K562 (cell line): Measurements from ENCODE around the gene DNMT1. TPM values are rescaled to one million over a fixed set of nuclear protein-coding genes. Genes with fewer than 3 reads are reported as not detected.

ENCODE experiments used
- ATAC-seq: fragments of 200-7000 bp; cut with Tn5 transposase; 3 replicates; pipeline ENCODE4 v1.9.1; 2020; ENCODE audit warnings: moderate library complexity
- BruUV-seq: library from RNA; stranded (reverse); fragments of 400-500 nt; replicated peaks from 2 replicates; lab custom pipeline; 2021; lab: Mats Ljungman, UMichigan
- CTCF ChIA-PET: fragments of 300-600 bp; formaldehyde crosslinking; extraction: SDS; loops from one replicate; lab custom pipeline; 2021; ENCODE audit warnings: low intra/inter-chr PET ratio; lab: Yijun Ruan, JAX
- POLR2A ChIA-PET: fragments of 300-600, 350-650 bp; sonication (Branson Sonifier 250); formaldehyde crosslinking; extraction: SDS; loops from one replicate; lab custom pipeline; 2021; ENCODE audit warnings: antibody characterized with exemption, inconsistent platforms; lab: Yijun Ruan, JAX
- DNase-seq, 4 experiments: peaks; one replicate each; pipeline versions ENCODE4 v3.0.0 to v3.0.0-alpha.2; 2011 to 2018; ENCODE audit warnings: low spot score in 3 of 4, mixed read lengths in 3 of 4; ENCODE audit errors: extremely low read depth in 1 of 4
- FAIRE-seq: peaks from 2 replicates; lab custom pipeline; 2011; peaks lifted over from hg19 to GRCh38; lab: Jason Lieb, UNC
- H2AFZ ChIP-seq: 2 replicates; pipeline ENCODE4 v1.6.0; 2011; ENCODE audit warnings: low read depth, low read length, control low read depth, inconsistent platforms
- H3K27ac ChIP-seq: fragments of 200-600 bp; 3 replicates; pipeline ENCODE4 v1.8.0; 2011; ENCODE audit warnings: low read depth, mild to moderate bottlenecking, control low read depth, inconsistent platforms, low read length, moderate library complexity, mixed read lengths; ENCODE audit errors: extremely low read depth
- H3K27me3 ChIP-seq, 2 experiments: fragments of 300-600 bp in 1 of 2; 2 replicates in 1 of 2; 3 replicates in 1 of 2; pipeline versions ENCODE4 v1.6.0 to v1.8.0; 2011; ENCODE audit warnings: inconsistent platforms in 2 of 2, low read length in 2 of 2, mild to moderate bottlenecking in 1 of 2, mixed read lengths in 1 of 2, moderate library complexity in 1 of 2; ENCODE audit not compliant: control insufficient read depth in 2 of 2, insufficient read depth in 2 of 2
- H3K36me3 ChIP-seq: fragments of 300-600 bp; 3 replicates; pipeline ENCODE4 v1.8.0; 2011; ENCODE audit warnings: mild to moderate bottlenecking, low read length, inconsistent platforms; ENCODE audit not compliant: control insufficient read depth, insufficient read depth
- H3K4me1 ChIP-seq, 2 experiments: fragments of 200-600 bp in 1 of 2; replicated peaks in 1 of 2; 2 replicates in 1 of 2; 3 replicates in 1 of 2; pipeline versions ENCODE4 v1.5.1 to v1.8.0; 2011; ENCODE audit warnings: inconsistent platforms in 2 of 2, low read length in 2 of 2, mild to moderate bottlenecking in 1 of 2, mixed read lengths in 1 of 2, moderate library complexity in 1 of 2; ENCODE audit not compliant: control insufficient read depth in 2 of 2, insufficient read depth in 2 of 2
- H3K4me2 ChIP-seq: 2 replicates; pipeline ENCODE4 v1.6.1; 2011; ENCODE audit warnings: low read length, control low read depth, inconsistent platforms, mixed read lengths; ENCODE audit not compliant: insufficient read depth
- H3K4me3 ChIP-seq: fragments of 200-600 bp; sonication (generic), shearing (Covaris generic); 2 replicates; pipeline ENCODE4 v1.5.1; 2016; ENCODE audit warnings: control low read depth, inconsistent platforms
- H3K79me2 ChIP-seq: fragments of 200-600 bp; 3 replicates; pipeline ENCODE4 v1.8.0; 2011; ENCODE audit warnings: low read length, inconsistent platforms; ENCODE audit not compliant: control insufficient read depth, insufficient read depth
- H3K9ac ChIP-seq, 2 experiments: 2 replicates each; pipeline versions ENCODE4 v1.6.0 to v1.6.1; 2011; ENCODE audit warnings: low read depth in 2 of 2, low read length in 2 of 2, control low read depth in 1 of 2, inconsistent platforms in 1 of 2, mild to moderate bottlenecking in 1 of 2, mixed read lengths in 1 of 2; ENCODE audit not compliant: insufficient read depth in 1 of 2
- H3K9me1 ChIP-seq: one replicate; pipeline ENCODE4 v1.6.0; 2011; ENCODE audit warnings: inconsistent platforms, mild to moderate bottlenecking, low read length, moderate library complexity; ENCODE audit not compliant: control insufficient read depth, insufficient read depth
- H3K9me3 ChIP-seq: replicated peaks from 2 replicates; pipeline ENCODE4 v1.5.1; 2011; ENCODE audit warnings: low read depth, low read length, inconsistent platforms; ENCODE audit not compliant: control insufficient read depth, insufficient read depth
- H4K20me1 ChIP-seq: replicated peaks from 2 replicates; pipeline ENCODE4 v1.6.1; 2011; ENCODE audit warnings: low read length, inconsistent platforms, mixed read lengths; ENCODE audit not compliant: control insufficient read depth, insufficient read depth
- BDP1 ChIP-seq: IDR thresholded peaks from 3 replicates; pipeline ENCODE4 v1.6.1; 2011; ENCODE audit not compliant: insufficient read length, insufficient read depth
- BHLHE40 ChIP-seq: IDR thresholded peaks from 2 replicates; pipeline ENCODE4 v1.6.1; 2011; ENCODE audit warnings: low read length, improper control_type of control experiment
- CSDE1 ChIP-seq, 2 experiments: fragments of 450-650 bp; IDR thresholded peaks; 2 replicates each; pipeline ENCODE4 v1.6.1; 2016; ENCODE audit warnings: mild to moderate bottlenecking in 1 of 2
- HOXB6 ChIP-seq: fragments of 250-450 bp; sonication (Bioruptor Pico); IDR thresholded peaks from 2 replicates; pipeline ENCODE4 v1.5.1; 2022; ENCODE audit warnings: mild to moderate bottlenecking, borderline replicate concordance
- MXI1 ChIP-seq: IDR thresholded peaks from 2 replicates; pipeline ENCODE4 v1.6.1; 2011; ENCODE audit warnings: low read depth, mild to moderate bottlenecking, improper control_type of control experiment, low read length
- NR2C1 ChIP-seq, 2 experiments: fragments of 450-650 bp; IDR thresholded peaks; 2 replicates each; pipeline ENCODE4 v1.6.1; 2017; ENCODE audit warnings: mild to moderate bottlenecking in 2 of 2, antibody characterized with exemption in 1 of 2, inconsistent platforms in 1 of 2, missing compliant biosample characterization in 1 of 2, missing genetic modification characterization in 1 of 2
- PHB ChIP-seq: fragments of 250-450 bp; sonication (Bioruptor Pico); IDR thresholded peaks from 2 replicates; pipeline ENCODE4 v1.5.0; 2021
- PHF20 ChIP-seq: fragments of 450-650 bp; IDR thresholded peaks from 2 replicates; pipeline ENCODE4 v1.6.1; 2018; ENCODE audit not compliant: partially characterized antibody
- WGBS: fragments of 100-300 bp; shearing (Covaris generic); methylation state at CpG from one replicate; pipeline ENCODE4 v1.1.6; 2016; ENCODE audit warnings: low coverage, mixed read lengths; ENCODE audit not compliant: insufficient coverage; ENCODE audit errors: missing lambda C conversion rate; 5-methylcytosine and 5-hydroxymethylcytosine counted together
- in situ Hi-C: fragments of 300-500 bp; cut with MboI; formaldehyde crosslinking; loops from 4 replicates; pipeline ENCODE4 v1.15.0; 2018; ENCODE audit warnings: inconsistent platforms, mixed read lengths
- intact Hi-C: fragments of 100-400 bp; cut with micrococcal nuclease; formaldehyde crosslinking; loops from 2 replicates; pipeline ENCODE4 v1.14.2; 2022
- polyA plus RNA-seq, 8 experiments: library from polyadenylated mRNA; depleted of rRNA in 4 of 8; stranded (reverse) in 5 of 8; unstranded in 3 of 8; fragments of >200 nt; fragmentation: Nextera tagmentation in 2 of 8; fragmentation: Illumina TruSeq in 1 of 8; extraction: Ambion mirVana in 2 of 8; extraction: Trizol in 1 of 8; gene quantifications; 2 replicates each; pipeline versions ENCODE4 v1.2.1 to v1.2.3, GENCODE V29; 2011 to 2014; ENCODE audit warnings: inconsistent platforms in 1 of 8, missing spikeins in 1 of 8
- total RNA-seq, 7 experiments: library from RNA; depleted of rRNA in 6 of 7; stranded (reverse); fragments of >200 nt in 6 of 7; fragmentation: Illumina TruSeq in 2 of 7; extraction: Trizol in 2 of 7; gene quantifications; 2 replicates each; pipeline versions ENCODE4 v1.2.1 to v1.2.3, GENCODE V29; 2011 to 2021; ENCODE audit warnings: low replicate concordance in 1 of 7
- TF ChIP-seq, protein P1 (sequence below): fragments of 450-650 bp; formaldehyde crosslinking; IDR thresholded peaks from 2 replicates; pipeline ENCODE4 v1.4.0; 2022; ENCODE audit warnings: missing genetic modification characterization

DNMT1 gene
- total and polyA plus RNA-seq, 9 of the 15 experiments (the other 6 are each of a cell fraction or from before 2014, with no cell fraction given): 80.1 to 271 (median 121) TPM

DNA sequence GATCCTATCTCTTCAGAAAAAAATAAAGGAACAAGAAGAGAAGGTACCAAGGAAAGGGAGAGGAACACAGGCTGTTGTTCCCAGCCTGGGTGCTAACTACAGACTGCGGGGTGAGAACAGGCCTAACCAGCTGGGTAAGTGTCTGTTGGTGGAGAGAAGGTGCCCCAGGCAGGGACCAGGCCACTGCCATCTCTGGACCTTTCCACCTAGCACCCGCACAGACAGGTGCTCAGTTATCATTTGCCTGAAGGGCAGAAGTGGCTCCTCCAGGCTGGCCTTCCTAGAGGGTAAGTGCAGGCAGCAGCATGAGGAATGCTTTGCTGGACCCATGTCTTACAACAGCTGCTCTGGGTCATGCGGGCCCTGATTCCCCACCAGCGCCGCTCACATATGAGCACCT is 10.1 kb downstream of the DNMT1 start:
- no peak for TF ChIP-seq CSDE1 (IDR thresholded peaks at IDR 0.05)
- TF ChIP-seq, protein P1, sequence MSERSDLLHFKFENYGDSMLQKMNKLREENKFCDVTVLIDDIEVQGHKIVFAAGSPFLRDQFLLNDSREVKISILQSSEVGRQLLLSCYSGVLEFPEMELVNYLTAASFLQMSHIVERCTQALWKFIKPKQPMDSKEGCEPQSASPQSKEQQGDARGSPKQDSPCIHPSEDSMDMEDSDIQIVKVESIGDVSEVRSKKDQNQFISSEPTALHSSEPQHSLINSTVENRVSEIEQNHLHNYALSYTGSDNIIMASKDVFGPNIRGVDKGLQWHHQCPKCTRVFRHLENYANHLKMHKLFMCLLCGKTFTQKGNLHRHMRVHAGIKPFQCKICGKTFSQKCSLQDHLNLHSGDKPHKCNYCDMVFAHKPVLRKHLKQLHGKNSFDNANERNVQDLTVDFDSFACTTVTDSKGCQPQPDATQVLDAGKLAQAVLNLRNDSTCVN (CRISPR knock-in tag): no peak
- no peak for TF ChIP-seq BDP1
- no peak for TF ChIP-seq HOXB6 (CRISPR knock-in tag)
- no peak for TF ChIP-seq NR2C1 (IDR thresholded peaks at IDR 0.05)
- TF ChIP-seq NR2C1 (tag; IDR thresholded peaks at IDR 0.05): no peak
- no peak for TF ChIP-seq MXI1
- TF ChIP-seq PHB (CRISPR knock-in tag): no peak
- TF ChIP-seq BHLHE40: no peak
- TF ChIP-seq PHF20: no peak
- H3K27ac ChIP-seq: no peak overlapping the region
- no peak overlapping the region for H3K4me3 ChIP-seq
- H3K4me1 ChIP-seq: peaks cover 3 to 7% of the 10 kb centered on the region in 2 experiments; a peak in 3 of 5 replicates
- no peak overlapping the region for H3K4me2 ChIP-seq
- 100% methylated on average over 4 of the region's 5 CpGs for WGBS
- ChIA-PET POLR2A (interaction anchor here (0.6 to 2.5 kb wide), 5 partner anchors 9 to 131 kb away, joined by 3 to 14 read pairs (median 4); partner anchors contain the start of gene DNMT1), CTCF (no interaction called here)
- H3K27me3 ChIP-seq: no peaks in the 10 kb centered on the region
- H3K79me2 ChIP-seq: peaks cover 70% of the 10 kb centered on the region
- FAIRE-seq (no peak), ATAC-seq (no peak; the same call in 2 of the 3 replicates), DNase-seq (no peak)
- BruUV-seq: no TSS peak
- H2AFZ ChIP-seq: no peak overlapping the region
- intact Hi-C loops: no loop called here
- no peaks in the 10 kb centered on the region for H3K9me1 ChIP-seq
- H3K9me3 ChIP-seq: no peaks in the 10 kb centered on the region
- H4K20me1 ChIP-seq: peaks cover 23% of the 10 kb centered on the region
- in situ Hi-C loops: no loop called here
- no peak overlapping the region for H3K9ac ChIP-seq
- H3K36me3 ChIP-seq: peaks cover 84% of the 10 kb centered on the region
